ENCODE measurements around the gene INTS11. TPM values are rescaled to one million over a fixed set of nuclear protein-coding genes. Genes with fewer than 3 reads are reported as not detected.

Gene INTS11
- total RNA-seq, 1 donor from 2014 or later: 129 TPM

- intact Hi-C loops (cut with micrococcal nuclease): loop anchor here (2.0 to 5.0 kb wide), 2 partner anchors 258 to 309 kb away; partner anchors contain the start of gene PERM1
Measured at GRCh38 chr1:1291023-1291528, 33.4 kb downstream of the INTS11 start.

DNA sequence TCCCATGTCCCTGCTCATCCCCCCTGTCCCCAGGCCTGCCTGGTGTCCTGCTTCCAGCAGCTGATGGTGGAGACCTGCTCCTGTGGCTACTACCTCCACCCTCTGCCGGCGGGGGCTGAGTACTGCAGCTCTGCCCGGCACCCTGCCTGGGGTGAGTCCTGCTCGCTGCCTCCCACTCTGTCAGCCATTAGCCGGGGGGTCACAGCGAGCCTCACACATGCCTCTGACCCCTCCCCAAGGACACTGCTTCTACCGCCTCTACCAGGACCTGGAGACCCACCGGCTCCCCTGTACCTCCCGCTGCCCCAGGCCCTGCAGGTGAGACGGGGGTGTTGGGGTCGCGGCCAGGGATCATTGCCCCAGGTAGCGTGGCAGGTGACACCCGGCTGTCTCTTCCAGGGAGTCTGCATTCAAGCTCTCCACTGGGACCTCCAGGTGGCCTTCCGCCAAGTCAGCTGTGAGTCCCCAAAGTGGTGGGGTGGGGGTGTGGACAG is 34.2 kb downstream of the INTS11 start:
- intact Hi-C loops (cut with micrococcal nuclease): loop anchor here (1.0 to 5.0 kb wide), 3 partner anchors 168 to 308 kb away; partner anchors contain the start of gene PERM1

DNA sequence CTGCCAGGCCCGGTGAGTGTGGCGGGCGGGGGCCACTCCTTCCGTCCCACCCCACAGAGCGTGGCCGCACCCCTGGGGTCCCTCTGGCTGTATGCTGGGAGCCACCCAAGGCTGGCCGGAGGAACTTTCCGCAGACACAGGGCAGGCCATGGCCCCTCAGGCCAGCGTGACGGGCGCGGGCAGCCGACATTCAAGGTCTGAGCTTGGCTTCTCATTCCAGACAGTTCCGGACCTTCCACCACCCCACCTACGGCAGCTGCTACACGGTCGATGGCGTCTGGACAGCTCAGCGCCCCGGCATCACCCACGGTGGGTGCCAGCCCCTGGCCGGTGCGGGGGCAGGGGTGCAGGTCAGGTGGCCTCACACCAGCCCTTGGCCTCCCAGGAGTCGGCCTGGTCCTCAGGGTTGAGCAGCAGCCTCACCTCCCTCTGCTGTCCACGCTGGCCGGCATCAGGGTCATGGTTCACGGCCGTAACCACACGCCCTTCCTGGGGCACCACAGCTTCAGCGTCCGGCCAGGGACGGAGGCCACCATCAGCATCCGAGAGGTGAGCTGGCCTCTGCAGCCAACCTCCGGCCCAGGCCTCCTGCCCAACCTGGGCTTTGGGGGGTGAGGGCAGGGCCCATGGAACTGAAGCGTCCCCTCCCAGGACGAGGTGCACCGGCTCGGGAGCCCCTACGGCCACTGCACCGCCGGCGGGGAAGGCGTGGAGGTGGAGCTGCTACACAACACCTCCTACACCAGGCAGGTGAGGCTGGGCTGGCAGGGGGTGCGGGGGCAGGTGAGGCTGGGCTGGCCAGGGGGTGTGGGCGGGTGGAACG is 37.0 kb downstream of the INTS11 start:
- intact Hi-C loops (cut with micrococcal nuclease): no loop called here

DNA sequence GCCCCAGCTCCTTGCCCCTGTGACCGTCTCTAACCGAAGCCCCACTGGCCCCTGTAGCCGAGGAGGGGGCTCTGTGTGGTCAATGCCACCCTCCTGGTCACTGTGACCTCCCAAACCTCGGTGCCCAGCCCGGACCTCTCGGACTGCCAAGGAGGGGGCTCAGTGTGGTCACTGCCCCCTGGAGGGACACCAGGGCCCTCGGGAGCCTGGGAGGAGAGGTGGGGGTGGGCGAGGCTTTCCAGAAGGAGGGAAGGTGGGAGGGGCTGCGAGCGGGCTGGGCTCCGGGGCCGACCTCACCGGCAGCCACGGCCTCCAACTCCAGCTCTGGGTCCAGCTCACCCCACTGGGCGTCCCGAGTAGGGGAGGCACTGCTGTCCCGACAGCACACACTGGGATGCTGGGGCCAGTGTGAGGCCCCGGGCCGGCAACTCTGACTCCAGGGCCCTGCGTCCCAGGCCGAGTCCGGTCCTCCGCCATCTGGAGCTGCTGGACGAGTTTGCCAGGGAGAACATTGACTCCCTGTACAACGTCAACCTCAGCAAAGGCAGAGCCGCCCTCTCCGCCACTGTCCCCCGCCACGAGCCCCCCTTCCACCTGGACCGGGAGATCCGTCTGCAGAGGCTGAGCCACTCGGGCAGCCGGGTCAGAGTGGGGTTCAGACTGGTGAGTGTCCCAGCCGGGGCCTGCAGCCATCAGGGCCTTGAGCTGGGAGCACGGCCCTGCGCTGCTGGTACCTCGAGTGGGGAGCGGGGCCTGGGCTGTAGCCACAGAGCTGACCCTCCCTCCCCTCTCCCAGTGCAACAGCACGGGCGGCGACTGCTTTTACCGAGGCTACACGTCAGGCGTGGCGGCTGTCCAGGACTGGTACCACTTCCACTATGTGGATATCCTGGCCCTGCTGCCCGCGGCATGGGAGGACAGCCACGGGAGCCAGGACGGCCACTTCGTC is 37.9 kb downstream of the INTS11 start:
- intact Hi-C loops (cut with micrococcal nuclease): no loop called here

- intact Hi-C loops (cut with micrococcal nuclease): no loop called here
Measured at GRCh38 chr1:1285611-1286311, 38.7 kb downstream of the INTS11 start.

GRCh38 chr1:1285102-1285571 is 39.3 kb downstream of the INTS11 start:
- intact Hi-C loops (cut with micrococcal nuclease): no loop called here

GRCh38 chr1:1284221-1285101 is 40.0 kb downstream of the INTS11 start:
- intact Hi-C loops (cut with micrococcal nuclease): no loop called here

DNA sequence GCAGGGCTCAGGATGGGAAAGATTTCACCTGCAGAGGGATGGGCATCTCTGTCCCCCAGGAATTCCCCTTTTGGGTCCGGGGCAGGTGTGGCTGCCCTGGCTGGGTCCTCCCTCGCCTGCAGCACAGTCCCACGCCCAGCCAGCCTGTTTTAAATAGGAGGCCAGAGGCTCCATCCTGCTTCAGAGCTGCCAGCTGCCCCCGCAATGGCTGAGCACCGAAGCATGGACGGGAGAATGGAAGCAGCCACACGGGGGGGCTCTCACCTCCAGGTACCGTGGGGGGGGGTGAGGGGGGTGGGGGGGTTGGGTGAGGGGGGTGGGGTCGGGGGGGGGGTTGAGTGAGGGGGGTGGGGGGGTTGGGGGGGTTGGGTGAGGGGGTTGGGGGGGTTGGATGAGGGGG is 40.6 kb downstream of the INTS11 start:
- intact Hi-C loops (cut with micrococcal nuclease): no loop called here

DNA sequence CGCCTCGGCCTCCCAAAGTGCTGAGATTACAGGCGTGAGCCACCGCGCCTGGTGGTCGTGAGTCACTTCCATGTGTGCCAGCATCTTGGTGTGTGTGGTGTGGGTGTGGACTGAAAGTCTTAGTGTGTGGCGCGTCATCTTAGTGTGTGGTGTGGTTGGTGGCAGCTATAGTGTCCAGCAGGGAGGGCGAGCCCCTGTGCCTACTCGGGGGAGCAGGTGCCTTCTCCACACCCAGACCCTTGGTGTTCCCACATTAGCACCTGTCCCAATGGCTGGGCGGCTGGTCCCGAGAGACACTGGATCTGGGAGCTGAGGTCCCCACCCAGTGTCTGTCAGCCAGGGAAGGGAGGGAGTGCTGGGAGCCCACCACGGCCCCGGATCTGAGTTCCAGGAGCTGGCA is 41.5 kb downstream of the INTS11 start:
- intact Hi-C loops (cut with micrococcal nuclease): no loop called here

GRCh38 chr1:1281533-1282321 is 42.7 kb downstream of the INTS11 start:
- intact Hi-C loops (cut with micrococcal nuclease): no loop called here

DNA sequence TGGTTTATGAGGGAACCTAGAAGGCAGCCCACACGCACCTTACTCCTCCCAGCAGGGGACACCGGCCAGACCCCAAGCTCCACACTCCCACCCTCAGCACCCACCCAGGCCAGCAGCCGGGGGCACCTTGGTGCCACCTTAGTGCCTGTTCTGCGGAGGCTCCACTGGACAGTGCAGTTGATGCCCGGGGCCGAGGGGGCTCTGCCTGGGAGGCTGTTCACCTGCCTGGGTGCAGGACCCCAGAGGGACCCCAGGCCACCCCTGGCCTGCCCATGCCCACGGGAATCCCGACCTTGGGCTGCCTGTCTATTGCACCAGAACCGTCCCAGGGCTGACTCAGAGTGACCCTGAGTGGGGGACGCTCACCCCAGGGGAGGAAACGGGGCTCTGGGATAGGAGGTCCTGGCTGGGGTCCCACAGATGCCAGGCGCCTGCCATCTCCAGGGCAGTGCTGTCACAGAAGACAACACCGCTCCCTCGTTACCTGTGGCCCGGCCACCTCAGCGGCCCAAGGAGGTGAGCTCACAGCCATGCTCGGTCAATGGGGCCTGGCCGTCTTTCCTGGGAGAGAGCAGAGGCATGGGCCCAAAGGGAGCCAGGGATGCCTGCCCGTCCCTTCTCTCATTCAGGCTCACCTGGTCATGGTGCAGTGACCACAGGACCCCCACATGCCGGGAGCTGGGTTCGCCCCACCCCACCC is 43.5 kb downstream of the INTS11 start:
- intact Hi-C loops (cut with micrococcal nuclease): no loop called here

- intact Hi-C loops (cut with micrococcal nuclease): no loop called here
Measured at GRCh38 chr1:1279028-1279427, 45.4 kb downstream of the INTS11 start.

GRCh38 chr1:1278620-1279019 is 45.8 kb downstream of the INTS11 start:
- intact Hi-C loops (cut with micrococcal nuclease): no loop called here

GRCh38 chr1:1275836-1276235 is 48.6 kb downstream of the INTS11 start:
- intact Hi-C loops (cut with micrococcal nuclease): no loop called here

DNA sequence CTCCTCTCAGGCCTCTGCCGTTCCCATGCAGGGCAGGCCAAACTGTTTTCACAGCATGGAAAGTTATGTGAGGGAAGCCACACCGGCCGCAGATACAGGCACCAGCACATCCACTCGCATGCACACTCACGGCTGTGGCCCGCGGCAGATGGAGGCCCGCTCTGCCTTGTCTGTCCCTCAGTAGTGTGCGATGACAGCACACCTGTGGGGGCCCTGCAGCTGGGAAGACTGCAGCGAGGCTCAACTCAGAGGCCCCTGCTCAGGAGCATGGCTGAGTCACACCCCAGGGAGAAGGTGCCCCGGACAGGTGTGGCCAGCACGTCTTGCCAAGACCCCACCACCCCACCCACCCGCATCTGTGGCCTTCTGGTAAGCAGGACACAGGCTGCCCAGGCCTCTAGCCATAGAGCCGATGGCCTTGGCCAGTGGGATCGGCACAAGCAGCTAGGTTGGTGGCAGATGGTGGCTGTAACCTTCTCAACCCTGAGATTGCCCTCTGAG is 49.5 kb downstream of the INTS11 start:
- intact Hi-C loops (cut with micrococcal nuclease): loop anchor here (1.0 to 5.0 kb wide), 3 partner anchors 33 to 263 kb away; partner anchors contain the start of genes ISG15, PUSL1 and TNFRSF18

GRCh38 chr1:1274299-1274930 is 50.0 kb downstream of the INTS11 start:
- intact Hi-C loops (cut with micrococcal nuclease): loop anchor here (1.0 to 5.0 kb wide), 3 partner anchors 34 to 262 kb away; partner anchors contain the start of genes ISG15, PUSL1 and TNFRSF18

DNA sequence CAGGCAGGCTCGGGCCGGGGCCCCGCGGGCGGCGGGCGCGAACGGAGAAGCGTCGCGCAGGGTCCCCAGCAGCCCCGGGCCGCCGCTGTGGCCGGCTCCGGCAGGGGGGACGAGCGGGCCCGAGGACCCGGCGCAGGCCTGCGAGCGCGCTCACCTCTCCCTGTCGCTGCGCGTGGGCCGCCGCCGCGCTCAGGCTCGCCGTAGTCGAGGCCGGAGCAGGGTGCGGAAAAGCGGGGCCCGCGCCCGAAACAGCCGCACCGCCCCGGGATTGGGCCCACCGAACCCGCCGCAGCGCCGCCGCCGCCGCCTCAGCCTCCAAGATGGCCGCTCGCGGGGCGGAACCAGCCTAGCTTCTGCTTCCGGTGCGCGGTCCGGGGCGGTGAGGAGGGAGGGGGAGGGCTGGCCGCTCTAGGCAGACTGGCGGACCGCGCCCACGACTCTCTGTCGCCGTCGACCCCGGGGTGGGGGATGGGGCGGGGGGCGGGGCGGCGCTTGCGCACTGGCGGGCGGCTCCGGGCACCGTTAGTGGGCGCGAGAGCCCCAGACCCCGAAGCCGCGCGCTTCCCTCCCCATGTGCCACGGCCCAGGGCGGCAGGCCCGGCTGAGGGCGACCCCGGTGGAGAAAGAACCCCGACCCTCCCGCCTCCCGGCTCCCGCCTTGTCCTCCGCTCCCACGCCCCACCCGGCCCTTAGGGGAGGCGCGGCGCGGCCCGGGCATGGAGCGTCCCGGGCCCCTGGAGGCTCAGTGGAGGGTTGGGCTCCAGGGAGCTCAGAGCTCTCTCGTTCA is 50.8 kb downstream of the INTS11 start, which contains the start of gene UBE2J2:
TSS of gene UBE2J2 (minus strand) at position 343 of the 787 bp plus-strand sequence. CDS start 5,862 bp downstream, outside the sequence.
- intact Hi-C loops (cut with micrococcal nuclease): loop anchor here (1.0 to 5.0 kb wide), 7 partner anchors 35 to 261 kb away; partner anchors contain the start of genes AURKAIP1, C1orf159, CCNL2 and ISG15

All from T-helper 1 cell treated with Interleukin-12 subunit alpha and Interleukin-12 subunit beta and Interleukin-4 antibody, amounts not matched to agents 30 ng/mL and 1 ng/mL, for 36 hours (primary cell).